Stomach (tissue), 9 donors: ENCODE measurements around the gene RAB6B. TPM values are rescaled to one million over a fixed set of nuclear protein-coding genes. Genes with fewer than 3 reads are reported as not detected.

Experiments used
- DNase-seq, 2 donors: peaks; one replicate each; pipeline versions ENCODE4 v3.0.0 to v3.0.0-alpha.2; 2013 to 2019
- H3K27ac ChIP-seq, 5 donors: fragments of 200-600 bp in 4 of 5; sonication (generic) in 4 of 5; one replicate each; pipeline ENCODE4 v1.5.1; 2013 to 2019; ENCODE audit warnings: mild to moderate bottlenecking in 1 of 5, moderate library complexity in 1 of 5
- H3K27me3 ChIP-seq, 3 donors: fragments of 200-600 bp; sonication (generic); one replicate each; pipeline ENCODE4 v1.5.1; 2017 to 2019; ENCODE audit warnings: mixed run types in 1 of 3
- H3K36me3 ChIP-seq, 4 donors: fragments of 200-600 bp; sonication (generic); 1 replicate in 3 of 4; 2 replicates in 1 of 4; pipeline ENCODE4 v1.5.1; 2016 to 2019
- H3K4me1 ChIP-seq, 4 donors: fragments of 200-600 bp; sonication (generic); one replicate each; pipeline ENCODE4 v1.5.1; 2016 to 2019
- H3K4me3 ChIP-seq, 4 donors: fragments of 200-600 bp; sonication (generic) in 3 of 4; one replicate each; pipeline ENCODE4 v1.5.1; 2016 to 2019; ENCODE audit warnings: mild to moderate bottlenecking in 1 of 4
- H3K9me3 ChIP-seq, 4 donors: fragments of 200-600 bp; sonication (generic); one replicate each; pipeline ENCODE4 v1.5.1; 2016 to 2019
- EP300 ChIP-seq: sonication (generic); formaldehyde crosslinking; IDR thresholded peaks from one replicate; pipeline ENCODE4 v1.6.1; 2017; ENCODE audit warnings: antibody characterized with exemption
- POLR2A ChIP-seq, 4 donors: fragments of 450-650 bp; IDR thresholded peaks; one replicate each; pipeline ENCODE4 v1.6.1; 2016; ENCODE audit warnings: antibody characterized with exemption in 4 of 4, control low read depth in 2 of 4, mild to moderate bottlenecking in 1 of 4, moderate library complexity in 1 of 4
- POLR2AphosphoS5 ChIP-seq, 3 donors: sonication (generic); formaldehyde crosslinking; IDR thresholded peaks; one replicate each; pipeline ENCODE4 v1.6.1; 2016; ENCODE audit warnings: antibody characterized with exemption in 3 of 3
- WGBS, 5 donors: extraction: QIAGEN DNeasy Blood & Tissue Kit in 3 of 5; methylation state at CpG; one replicate each; pipeline versions ENCODE4 v1.1.5 to v1.1.7; 2013 to 2018; 5-methylcytosine and 5-hydroxymethylcytosine counted together
- intact Hi-C: fragments of 100-400 bp; cut with DNase I; formaldehyde crosslinking; loops from one replicate; pipeline ENCODE4 v1.15.1; 2023; ENCODE audit warnings: low total_unique reads
- polyA plus RNA-seq, 3 donors: library from polyadenylated mRNA; stranded (reverse); fragments of 200-250 nt; gene quantifications; one replicate each; pipeline ENCODE4 v1.2.3, GENCODE V29; 2013
- total RNA-seq, 5 donors: library from RNA; depleted of rRNA; stranded (reverse); fragments of >200 nt; gene quantifications; one replicate each; pipeline versions ENCODE4 v1.1.0 to v1.2.3, GENCODE V29; 2014 to 2016
- TF ChIP-seq, protein P1 (sequence below), 7 experiments: fragments of 450-650 bp in 4 of 7; fragments of 200-600 bp in 3 of 7; sonication (generic) in 3 of 7; IDR thresholded peaks; one replicate each; pipeline ENCODE4 v1.5.1; 2016 to 2019; ENCODE audit warnings: antibody characterized with exemption in 7 of 7, control low read depth in 2 of 7, mild to moderate bottlenecking in 1 of 7
- donor health status: healthy with polysubstance abuse.
- donor health status: Bipolar disorder and iron deficiency.
- donor health status: healthy.

RAB6B gene
- total and polyA plus RNA-seq, 8 donors = 0.58 to 7.5 (median 1.9) TPM

DNA sequence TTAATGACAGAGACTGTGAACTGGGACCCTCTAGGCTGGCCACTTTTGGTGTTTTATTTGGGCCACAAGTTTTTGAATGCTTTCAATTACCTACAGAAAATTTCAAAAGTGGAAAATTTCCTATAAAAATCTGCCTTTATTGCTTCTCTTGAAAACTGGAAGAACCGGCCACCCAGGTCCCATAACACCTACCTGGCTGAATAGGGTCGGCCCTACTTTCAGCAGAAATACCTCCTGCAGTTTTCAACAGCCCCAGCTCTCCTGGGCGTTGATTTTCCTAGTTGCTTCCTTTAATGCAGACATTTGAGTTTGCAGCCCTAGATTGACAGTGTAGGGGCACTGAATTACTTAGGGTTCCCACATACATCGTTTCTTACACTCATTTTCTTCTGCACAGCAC, 90.8 kb downstream of the RAB6B start:
- intact Hi-C loops = no loop called here
- Histone ChIP-seq H3K9me3 (no peaks in the 10 kb centered on the region), H3K27me3 (peaks cover 0 to 4% (median 0%) of the 10 kb centered on the region in 3 donors), H3K4me1 (peaks cover 0 to 37% (median 19%) of the 10 kb centered on the region in 4 donors), H3K4me3 (peak overlapping the region; percentile 82 to 99 (median 88)), H3K36me3 (peaks cover 2 to 22% (median 19%) of the 10 kb centered on the region in 4 donors), H3K27ac (no peak overlapping the region)
- 49 to 80% (median 57%) methylated on average over 4 of the region's 4 CpGs for WGBS, 5 donors
- TF ChIP-seq, protein P1, sequence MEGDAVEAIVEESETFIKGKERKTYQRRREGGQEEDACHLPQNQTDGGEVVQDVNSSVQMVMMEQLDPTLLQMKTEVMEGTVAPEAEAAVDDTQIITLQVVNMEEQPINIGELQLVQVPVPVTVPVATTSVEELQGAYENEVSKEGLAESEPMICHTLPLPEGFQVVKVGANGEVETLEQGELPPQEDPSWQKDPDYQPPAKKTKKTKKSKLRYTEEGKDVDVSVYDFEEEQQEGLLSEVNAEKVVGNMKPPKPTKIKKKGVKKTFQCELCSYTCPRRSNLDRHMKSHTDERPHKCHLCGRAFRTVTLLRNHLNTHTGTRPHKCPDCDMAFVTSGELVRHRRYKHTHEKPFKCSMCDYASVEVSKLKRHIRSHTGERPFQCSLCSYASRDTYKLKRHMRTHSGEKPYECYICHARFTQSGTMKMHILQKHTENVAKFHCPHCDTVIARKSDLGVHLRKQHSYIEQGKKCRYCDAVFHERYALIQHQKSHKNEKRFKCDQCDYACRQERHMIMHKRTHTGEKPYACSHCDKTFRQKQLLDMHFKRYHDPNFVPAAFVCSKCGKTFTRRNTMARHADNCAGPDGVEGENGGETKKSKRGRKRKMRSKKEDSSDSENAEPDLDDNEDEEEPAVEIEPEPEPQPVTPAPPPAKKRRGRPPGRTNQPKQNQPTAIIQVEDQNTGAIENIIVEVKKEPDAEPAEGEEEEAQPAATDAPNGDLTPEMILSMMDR (IDR thresholded peaks at IDR 0.05) = no peak
- no peak for TF ChIP-seq EP300
- DNase-seq = no peak

DNA sequence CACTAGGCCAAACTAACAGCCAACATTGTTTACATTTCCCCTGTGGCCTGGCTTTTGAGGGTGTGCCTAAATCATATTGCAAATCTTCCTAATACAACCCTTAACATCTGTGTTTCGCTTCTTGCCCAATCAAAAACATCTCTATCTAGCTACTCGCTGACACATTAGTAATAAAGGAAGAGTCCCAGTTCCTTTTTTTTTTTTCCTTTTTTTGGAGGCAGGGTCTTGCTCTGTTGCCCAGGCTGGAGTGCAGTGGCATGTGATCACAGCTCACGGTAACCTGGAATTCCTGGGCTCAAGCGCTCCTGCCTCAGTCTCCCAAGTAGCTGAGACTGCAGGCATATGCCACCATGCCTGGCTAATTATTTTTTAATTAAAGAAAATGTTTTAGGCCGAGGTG, 92.2 kb downstream of the RAB6B start:
- WGBS, 5 donors = 90 to 96% (median 93%) methylated on average over 5 of the region's 5 CpGs
- Histone ChIP-seq H3K36me3 (peaks cover 0 to 8% (median 7%) of the 10 kb centered on the region in 4 donors), H3K4me3 (no peak overlapping the region), H3K27me3 (peaks cover 0 to 4% (median 0%) of the 10 kb centered on the region in 3 donors), H3K9me3 (no peaks in the 10 kb centered on the region), H3K27ac (no peak overlapping the region), H3K4me1 (peaks cover 0 to 38% (median 18%) of the 10 kb centered on the region in 4 donors)
- intact Hi-C loops = no loop called here
- no peak for DNase-seq
- TF ChIP-seq EP300 (no peak), POLR2A (IDR thresholded peaks at IDR 0.05) (no peak), POLR2AphosphoS5 (IDR thresholded peaks at IDR 0.05) (no peak)
- TF ChIP-seq, protein P1 (IDR thresholded peaks at IDR 0.05) = no peak

DNA sequence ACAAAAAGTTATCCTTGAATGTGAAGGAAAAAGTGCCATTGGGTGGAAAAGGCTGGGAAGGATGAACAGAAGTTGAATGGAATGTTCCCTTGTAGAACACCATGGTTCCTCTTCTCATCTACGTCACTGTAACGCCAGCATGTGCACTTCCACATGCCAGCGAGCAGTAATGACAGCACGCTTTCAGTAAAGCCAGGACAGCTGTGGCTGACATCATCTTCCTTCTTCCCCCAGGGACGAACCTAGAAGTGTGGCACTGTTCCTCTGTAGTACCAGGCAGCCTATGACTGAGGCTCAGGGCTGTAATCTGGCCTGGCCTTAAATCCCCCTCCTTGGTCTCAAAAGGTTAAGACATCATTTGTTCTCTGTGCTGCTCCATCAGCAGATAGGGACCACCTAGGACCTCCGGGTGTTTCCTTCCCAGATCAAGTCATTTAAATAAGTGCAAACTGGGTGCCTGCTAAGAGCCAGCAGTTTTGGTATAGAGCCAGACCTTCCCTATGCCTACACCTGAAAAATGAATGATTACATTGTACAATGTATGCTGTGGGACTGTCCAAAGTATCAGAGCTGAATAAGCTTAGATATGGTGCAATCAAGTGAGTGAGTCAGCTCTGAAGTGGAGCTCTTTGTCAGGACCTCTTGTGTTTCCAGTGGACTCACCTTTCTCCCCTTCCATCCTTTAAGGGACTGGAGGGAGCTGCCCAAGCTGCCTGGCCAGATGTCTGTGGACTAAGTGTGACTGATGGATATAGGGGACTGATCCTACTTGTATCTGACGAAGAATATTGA, 95.7 kb downstream of the RAB6B start:
- Histone ChIP-seq H3K27ac (no peak overlapping the region), H3K36me3 (no peaks in the 10 kb centered on the region), H3K9me3 (no peaks in the 10 kb centered on the region), H3K4me1 (peaks cover 0 to 13% (median under 1%) of the 10 kb centered on the region in 4 donors), H3K4me3 (no peak overlapping the region), H3K27me3 (peaks cover 0 to 4% (median 0%) of the 10 kb centered on the region in 3 donors)
- WGBS, 5 donors = 47 to 58% (median 53%) methylated on average over 7 of the region's 7 CpGs
- peak in 1 of 2 donors; percentile 39 for DNase-seq
- TF ChIP-seq POLR2AphosphoS5 (IDR thresholded peaks at IDR 0.05) (peak in 1 of 3 donors; percentile 19), EP300 (no peak)
- intact Hi-C loops = no loop called here

DNA sequence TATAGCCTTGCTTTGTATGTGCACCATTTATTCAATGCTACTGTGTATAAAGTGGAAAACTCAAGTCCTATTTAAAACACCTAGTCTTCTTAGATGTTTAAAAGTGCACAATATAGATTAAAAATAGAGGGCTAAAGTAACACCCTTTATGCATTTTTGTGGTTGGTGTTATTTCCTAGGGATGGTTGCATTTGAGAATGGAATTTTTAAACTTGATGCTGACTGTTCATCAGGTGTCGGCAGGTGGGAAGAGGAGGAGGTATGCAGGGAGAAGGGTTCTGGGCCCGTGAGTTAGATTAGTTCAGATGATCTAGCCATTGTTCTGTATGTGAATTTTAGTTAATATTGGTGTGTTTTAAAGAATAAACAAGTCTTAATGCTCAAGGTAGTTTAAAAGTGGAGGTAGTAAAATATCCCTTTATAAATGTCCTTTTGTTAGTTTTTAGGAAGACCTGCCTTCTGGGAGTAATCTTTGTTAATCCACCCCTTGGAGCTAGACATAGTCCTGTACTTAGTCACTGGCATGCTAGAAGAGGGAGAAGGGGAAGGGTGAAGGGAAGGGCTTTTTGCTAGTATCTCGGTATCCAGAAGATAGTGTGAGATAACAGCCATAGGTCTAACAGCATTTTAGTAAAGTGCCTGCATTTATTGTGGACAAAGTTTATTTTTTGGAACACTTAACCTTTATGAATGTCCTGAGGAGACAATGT, 98.1 kb downstream of the RAB6B start:
- Histone ChIP-seq H3K27me3 (peaks cover 0 to 4% (median 0%) of the 10 kb centered on the region in 3 donors), H3K9me3 (peaks cover 0 to 8% (median under 1%) of the 10 kb centered on the region in 4 donors), H3K4me3 (no peak overlapping the region), H3K36me3 (no peaks in the 10 kb centered on the region), H3K4me1 (peaks cover 0 to 11% (median 0%) of the 10 kb centered on the region in 4 donors), H3K27ac (no peak overlapping the region)
- intact Hi-C loops = no loop called here
- DNase-seq = no peak
- TF ChIP-seq, protein P1 (IDR thresholded peaks at IDR 0.05) = no peak
- WGBS, 5 donors = 70 to 78% (median 75%) methylated on average over 3 of the region's 3 CpGs
